ENCODE results near the gene COL6A3. TPM values are rescaled to one million over a fixed set of nuclear protein-coding genes. Genes with fewer than 3 reads are reported as not detected.

The COL6A3 gene
- total RNA-seq, 1 donor: 1,478 TPM

GRCh38 chr2:237280939-237281338 lies 133.0 kb downstream of the COL6A3 start:
- no peak for TF ChIP-seq CTCF (IDR thresholded peaks at IDR 0.05; ENCODE audit: insufficient read depth, low read length)
- no peak for DNase-seq (ENCODE audit: low read depth)

GRCh38 chr2:237280229-237280628 lies 133.7 kb downstream of the COL6A3 start:
- peak; percentile 1 for TF ChIP-seq CTCF (IDR thresholded peaks at IDR 0.05; ENCODE audit: insufficient read depth, low read length)
- DNase-seq (ENCODE audit: low read depth): peak; percentile 92
- H3K4me3 ChIP-seq (ENCODE audit: low read depth, low read length): no peak overlapping the region

More at GRCh38 chr2:237280939-237281338, 133.0 kb downstream of the COL6A3 start:
- H3K4me3 ChIP-seq (ENCODE audit: low read depth, low read length): no peak overlapping the region

GRCh38 chr2:237279012-237279768 lies 134.8 kb downstream of the COL6A3 start:
- no peak overlapping the region for H3K4me3 ChIP-seq (ENCODE audit: low read depth, low read length)
- no peak for DNase-seq (ENCODE audit: low read depth)
- no peak for TF ChIP-seq CTCF (IDR thresholded peaks at IDR 0.05; ENCODE audit: insufficient read depth, low read length)

- peak overlapping the region; percentile 19 for H3K4me3 ChIP-seq (ENCODE audit: low read depth, low read length)
- TF ChIP-seq CTCF (IDR thresholded peaks at IDR 0.05; ENCODE audit: insufficient read depth, low read length): no peak
- peak; percentile 97 for DNase-seq (ENCODE audit: low read depth)
Measured at GRCh38 chr2:237278568-237278967, 135.4 kb downstream of the COL6A3 start.

- DNase-seq (ENCODE audit: low read depth): no peak
- TF ChIP-seq CTCF (IDR thresholded peaks at IDR 0.05; ENCODE audit: insufficient read depth, low read length): no peak
- H3K4me3 ChIP-seq (ENCODE audit: low read depth, low read length): no peak overlapping the region
Measured at GRCh38 chr2:237276716-237277490, 137.1 kb downstream of the COL6A3 start.

Other genes starting within 250 kb of the COL6A3 start
- gene MLPH, start 73.1 kb upstream of the COL6A3 start, total RNA-seq (ENCODE audit: low replicate concordance): 5.2 and 6.1 TPM in 2 replicates
- gene PRLH, start 152.4 kb upstream of the COL6A3 start, total RNA-seq (ENCODE audit: low replicate concordance): not detected in 2 replicates
- 0.54 and 3.5 TPM in 2 replicates for gene RAB17, start 176.6 kb upstream of the COL6A3 start, total RNA-seq (ENCODE audit: low replicate concordance)
- 29.2 and 49.0 TPM in 2 replicates for gene LRRFIP1, start 213.4 kb upstream of the COL6A3 start, total RNA-seq (ENCODE audit: low replicate concordance)

Measured in fibroblast of the aortic adventitia (primary cell).